Measurements from ENCODE around the gene NUP133.

DNA sequence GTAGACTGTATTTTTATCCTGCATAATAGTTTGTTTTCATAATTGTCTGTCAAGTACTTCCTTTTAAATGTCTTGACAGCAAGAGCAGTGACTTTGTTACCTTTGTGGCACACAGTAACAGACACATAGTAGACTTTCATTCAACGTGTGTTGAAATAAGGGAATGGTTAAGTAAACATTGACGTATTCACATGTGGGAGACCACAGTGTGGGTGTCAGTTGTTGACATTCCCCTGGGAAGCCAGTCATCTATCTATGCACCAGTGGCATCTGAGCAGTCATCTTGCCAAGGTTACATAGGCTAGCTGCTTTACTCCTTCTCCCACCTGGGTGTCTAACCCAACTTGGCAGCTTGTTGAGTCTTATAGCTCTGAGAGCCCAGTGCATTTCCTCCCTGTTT, 1.4 kb upstream of the NUP133 start:
- TF ChIP-seq CTCF (IDR thresholded peaks at IDR 0.05; ENCODE audit: low read depth, low read length, poor library complexity, severe bottlenecking) (no peak), EZH2phosphoT487 (IDR thresholded peaks at IDR 0.05; ENCODE audit: borderline replicate concordance, low read length) (no peak)

Measured in DOHH2 (cell line).